Measurements from ENCODE around the gene NEU3.

GRCh38 chr11:75024764-75025211 is 36.1 kb downstream of the NEU3 start:
- TF ChIP-seq CTCF (IDR thresholded peaks at IDR 0.05): no peak
- TF ChIP-seq POLR2A (IDR thresholded peaks at IDR 0.05): no peak

Measured in testis (tissue), 2 donors.